ENCODE results near the gene PPM1B.

GRCh38 chr2:44210362-44210761 lies 41.7 kb downstream of the PPM1B start:
- TF ChIP-seq POLR2AphosphoS5 (IDR thresholded peaks at IDR 0.05) = no peak
- no peak for TF ChIP-seq CTCF (IDR thresholded peaks at IDR 0.05)
- no peak for TF ChIP-seq EP300 (IDR thresholded peaks at IDR 0.05)

Measured in stomach (tissue), 4 donors.